GM21737 (cell line): Measurements from ENCODE around the gene PACRG.

Experiments
- ATAC-seq: cut with Tn5 transposase; IDR thresholded peaks from one replicate; pipeline ENCODE4 v1.9.1; 2021; ENCODE audit warnings: mild to moderate bottlenecking, moderate library complexity; ENCODE audit not compliant: unreplicated experiment

Gene PACRG

DNA sequence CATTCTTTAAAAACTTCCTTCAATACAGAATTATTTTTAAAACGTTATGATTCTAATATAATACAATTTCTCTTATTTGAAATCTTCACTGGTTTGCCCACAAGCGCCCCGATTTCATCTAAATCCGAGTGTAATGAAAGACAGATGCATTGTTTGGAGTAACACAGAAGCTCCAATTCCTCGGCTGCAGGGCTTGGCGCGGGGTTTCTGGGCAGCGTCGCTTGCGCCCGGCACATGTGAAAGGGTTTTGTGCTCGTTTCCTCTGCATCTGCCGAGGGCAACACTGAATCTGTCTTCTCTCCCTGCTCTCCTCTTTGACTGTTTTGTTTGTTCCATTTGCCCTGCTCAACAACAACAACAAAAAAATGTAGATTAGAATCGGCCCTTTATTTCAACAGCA lies 438.1 kb downstream of the PACRG start:
- no peak for ATAC-seq

DNA sequence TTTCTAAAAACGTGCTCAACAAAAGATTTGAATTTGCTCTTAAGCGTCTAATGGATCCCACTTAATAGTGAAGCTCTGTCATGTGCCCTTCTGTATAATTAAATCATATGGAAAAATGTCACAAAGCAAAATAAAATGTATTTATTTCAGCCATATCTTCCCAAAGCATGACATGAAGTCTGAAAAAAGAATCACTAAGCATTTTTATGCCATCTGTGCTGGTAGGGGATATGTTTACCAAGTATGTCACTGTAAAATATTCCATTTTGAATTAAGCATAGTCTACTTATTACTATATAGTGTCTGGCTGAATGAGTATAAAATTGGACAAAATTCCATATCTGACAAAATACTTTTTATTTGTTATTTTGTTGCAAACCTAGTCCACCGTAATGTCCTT lies 438.7 kb downstream of the PACRG start:
- ATAC-seq, result no peak

DNA sequence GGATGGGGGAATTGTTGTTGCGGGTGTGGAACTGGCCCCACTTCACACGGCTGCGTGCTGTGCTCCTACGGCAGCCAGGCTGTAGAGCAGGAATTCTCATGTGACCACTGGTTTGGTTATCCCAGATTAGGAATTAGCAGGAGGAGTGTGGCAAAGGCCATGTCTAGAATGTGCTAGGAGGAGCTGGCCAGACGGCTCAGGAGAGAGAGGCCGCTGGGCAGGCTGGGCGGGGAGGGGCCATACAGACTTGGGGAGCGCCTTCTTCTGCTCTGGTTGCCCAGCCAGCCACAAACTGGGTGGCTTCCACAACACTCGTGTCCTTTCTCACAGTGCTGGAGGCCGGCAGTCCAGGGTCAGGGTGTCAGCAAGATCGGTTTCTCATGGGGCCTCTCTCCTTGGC lies 441.7 kb downstream of the PACRG start:
- ATAC-seq, result no peak

DNA sequence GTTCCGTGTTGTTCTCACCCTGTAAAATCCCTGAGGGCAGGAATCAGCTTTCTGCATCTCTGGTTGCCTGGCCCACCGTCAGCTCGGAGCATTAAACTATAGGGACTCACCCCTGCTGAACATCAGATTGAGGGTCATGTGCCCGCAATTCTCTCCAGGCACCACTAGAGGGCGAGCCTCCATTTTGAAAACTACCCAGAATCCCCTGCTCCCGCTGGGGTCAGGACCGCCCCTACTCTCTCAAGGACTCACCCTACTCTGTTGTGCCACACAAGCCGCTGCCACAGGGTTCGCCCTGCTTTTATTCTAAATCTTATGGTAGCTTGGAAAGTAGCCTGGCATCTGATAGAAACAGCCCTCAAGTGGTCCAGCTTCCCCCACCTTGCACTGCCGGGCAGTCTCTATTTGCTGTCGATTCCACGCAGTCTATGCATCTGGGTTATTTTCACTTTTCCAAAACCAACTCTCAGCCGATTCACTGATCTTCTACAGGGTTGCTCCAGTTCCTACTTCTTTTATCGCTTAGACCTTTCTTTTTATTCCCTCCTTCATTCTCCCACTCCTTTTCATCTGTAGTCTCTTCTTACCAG lies 442.6 kb downstream of the PACRG start:
- peak; percentile 64 for ATAC-seq

DNA sequence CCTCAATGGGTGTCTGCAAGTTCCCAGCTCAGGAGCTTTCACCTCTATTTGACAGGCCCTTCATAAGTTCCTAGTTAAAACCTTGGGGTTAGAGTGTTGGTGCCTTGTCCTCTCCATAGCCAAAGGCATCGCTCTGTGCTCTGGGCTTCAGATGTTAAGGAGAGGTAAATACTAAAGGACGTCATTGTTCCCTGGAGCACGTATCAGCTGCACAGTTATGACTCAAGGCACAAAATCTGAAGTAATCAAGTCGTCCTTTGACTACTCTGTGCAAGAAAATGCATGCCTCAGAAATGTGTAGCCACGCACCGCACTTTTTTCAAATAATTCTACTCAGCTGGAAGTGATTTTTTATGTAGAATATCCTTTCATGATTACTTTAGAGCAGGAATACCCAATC lies 446.0 kb downstream of the PACRG start:
- ATAC-seq, result no peak

DNA sequence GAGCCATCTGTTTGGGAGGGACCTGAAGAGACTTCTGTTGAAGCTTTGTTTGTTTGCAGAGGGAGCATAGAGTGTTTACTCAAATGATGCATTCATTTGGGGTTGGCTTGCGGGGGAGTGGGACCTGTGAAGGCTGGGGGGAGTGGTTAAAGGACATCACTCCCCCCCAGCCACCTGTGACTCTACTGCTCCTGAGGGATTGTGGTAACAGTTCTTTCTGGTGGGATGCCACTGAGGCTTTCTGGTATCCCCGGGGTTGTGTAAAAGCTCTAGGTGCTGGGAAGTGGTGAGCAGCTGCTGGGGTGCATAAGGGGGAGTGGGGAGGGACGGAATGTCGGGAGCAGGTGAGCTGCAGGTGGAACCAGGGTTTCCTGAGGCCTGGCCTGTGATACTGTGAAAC lies 447.5 kb downstream of the PACRG start:
- ATAC-seq, result no peak

DNA sequence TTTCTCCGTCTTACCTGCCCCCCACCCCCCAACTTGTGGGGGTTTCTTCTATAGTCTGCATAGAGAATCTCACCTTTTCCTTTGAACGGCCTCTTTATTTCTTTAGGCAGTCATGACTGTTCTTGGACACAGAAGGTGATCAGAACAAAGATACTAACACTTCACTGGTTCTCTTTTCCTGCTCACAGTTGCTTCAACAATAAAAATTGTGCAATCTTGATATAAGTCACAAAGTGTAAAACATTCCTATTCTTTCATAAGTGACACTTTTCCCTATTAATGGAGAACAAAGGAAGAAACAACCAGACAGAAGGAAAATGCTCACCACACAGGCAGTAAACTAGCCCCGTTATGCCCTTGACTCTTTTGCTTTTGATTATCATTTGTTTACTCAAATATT lies 448.3 kb downstream of the PACRG start:
- no peak for ATAC-seq

DNA sequence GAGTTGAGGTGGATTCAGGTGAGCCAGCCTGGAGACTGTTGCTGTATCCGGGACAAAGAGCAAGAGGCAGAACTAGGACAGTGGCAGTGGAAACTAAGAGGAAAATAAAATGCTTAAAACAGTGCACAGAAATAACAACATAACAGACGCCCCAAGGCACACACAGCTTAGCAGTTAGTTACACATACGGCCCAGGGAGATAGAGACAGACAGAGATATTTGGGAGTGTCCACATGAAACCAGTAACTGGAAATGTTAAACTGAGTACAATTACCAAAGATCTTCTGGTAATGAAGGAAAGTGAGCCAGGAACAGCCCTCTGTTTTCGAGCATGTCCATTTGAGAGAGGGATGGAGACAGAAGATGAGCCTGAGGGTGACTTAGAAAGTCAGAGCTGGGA lies 449.2 kb downstream of the PACRG start:
- ATAC-seq, result no peak

DNA sequence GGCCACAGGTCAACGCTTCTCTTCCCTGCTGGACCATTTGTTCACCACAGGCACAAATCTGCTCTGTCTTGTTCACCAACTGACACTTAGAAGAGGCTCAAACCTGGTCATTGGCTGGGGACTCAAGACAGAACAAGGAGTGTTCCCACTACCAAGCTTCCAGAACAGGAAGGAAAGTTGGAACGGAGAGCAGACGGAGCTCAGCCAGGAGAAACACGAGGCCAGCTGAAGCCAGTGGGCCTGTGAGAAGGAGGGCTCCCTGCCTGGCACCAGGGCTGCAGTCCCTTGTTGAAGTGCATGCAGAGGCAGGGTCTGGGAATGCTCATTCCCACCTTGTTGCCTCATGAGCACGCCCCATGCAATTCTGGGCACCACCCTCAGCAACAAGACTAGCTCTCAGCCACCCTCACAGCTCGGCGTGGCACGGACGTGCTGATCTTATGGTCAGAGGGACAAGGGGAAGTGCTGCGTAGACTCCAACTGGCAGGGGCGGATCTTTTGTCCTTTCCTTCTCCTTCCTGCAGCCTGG lies 450.2 kb downstream of the PACRG start:
- no peak for ATAC-seq

DNA sequence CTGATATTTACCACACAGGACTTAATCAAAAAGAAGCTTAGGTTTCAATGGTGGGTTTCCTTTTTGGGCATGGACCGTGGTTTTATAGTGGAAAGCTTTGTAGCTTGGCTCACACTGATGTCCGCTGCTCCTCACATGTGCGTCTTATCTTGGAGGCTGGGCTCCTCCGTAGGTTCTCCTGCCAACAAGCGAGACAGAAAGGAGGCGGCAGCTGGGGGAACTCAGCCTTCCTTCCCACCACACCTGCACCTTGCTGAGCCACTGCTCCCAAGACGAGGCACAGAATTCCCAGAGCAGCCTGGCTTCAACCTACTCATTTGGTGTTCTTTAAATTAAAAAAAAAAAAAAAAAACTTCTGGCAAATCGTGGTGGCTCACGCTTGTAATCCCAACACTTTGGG lies 451.3 kb downstream of the PACRG start:
- no peak for ATAC-seq

DNA sequence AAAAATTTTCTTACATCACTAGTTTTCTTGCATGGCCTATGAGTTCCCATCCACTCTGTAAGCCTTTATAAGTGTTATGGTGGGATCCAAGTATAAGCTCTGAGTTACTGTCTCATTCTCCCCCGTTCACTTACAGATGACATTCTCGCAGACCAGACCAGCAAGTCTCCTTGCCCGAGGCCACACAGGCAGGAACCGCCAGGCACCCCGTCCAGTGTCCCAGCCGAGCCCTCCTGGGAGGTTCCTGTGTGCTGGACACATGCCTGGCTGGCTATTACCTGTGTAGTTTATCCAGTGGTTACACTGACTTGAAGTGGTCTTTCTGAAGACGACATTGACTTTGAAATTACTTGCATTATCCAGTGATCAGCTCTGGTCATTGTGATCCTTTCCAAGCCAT lies 451.9 kb downstream of the PACRG start:
- ATAC-seq, result no peak

DNA sequence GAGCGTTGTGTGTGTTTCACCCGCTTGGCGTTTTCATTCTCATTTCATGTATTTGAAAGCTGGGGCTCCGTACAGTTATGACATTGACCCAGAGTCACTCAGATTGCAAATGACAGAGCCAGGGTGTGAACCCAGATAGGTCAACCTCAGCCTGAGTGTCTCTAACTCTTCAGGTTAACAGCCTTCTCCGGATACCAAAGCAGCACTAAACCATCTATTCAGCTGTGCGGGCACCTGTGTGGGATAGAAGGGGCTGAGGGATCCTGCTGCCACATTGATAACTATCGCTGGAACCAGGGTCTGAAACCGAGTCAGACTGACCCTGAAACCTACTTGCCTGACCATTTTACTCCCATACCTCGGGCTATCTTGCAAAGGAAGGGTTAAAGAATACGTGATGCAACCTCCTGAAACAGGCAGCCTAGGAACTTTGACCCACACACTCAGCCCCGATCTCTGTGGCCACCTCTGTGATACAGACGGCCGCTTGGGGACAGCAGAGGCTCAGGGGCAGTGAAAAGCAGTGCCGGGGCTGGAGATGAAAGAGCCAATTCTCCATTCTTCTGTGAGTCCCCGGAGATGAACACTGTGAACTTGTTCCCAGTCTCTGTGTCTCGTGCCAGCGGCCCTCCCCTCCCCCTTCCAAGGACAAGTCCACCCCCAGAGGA lies 453.2 kb downstream of the PACRG start:
- no peak for ATAC-seq

DNA sequence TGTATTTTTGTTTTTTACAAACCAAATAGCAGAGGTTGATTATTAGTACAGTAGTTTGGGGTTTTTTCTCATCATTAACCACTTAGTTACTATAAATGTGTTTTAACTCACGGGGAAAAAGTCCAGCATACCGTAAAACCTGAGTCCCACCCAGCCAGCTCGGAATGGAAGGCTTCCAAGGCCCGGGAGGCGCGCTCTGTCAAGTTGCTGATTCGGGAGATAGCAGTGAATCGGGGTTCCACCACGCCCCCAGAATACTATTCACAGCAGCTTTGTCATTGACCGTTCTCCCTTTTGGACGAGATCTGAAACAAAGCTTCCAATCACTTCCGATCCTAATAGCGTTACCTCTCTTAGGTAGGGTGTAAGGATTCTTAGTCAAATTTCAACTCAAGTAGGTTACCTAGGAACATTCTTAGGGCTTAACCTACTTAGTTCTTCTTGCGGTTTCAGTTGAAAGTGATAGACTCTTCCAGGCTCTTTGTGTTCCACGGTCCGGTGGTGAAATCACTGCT lies 453.9 kb downstream of the PACRG start:
- ATAC-seq, result no peak

DNA sequence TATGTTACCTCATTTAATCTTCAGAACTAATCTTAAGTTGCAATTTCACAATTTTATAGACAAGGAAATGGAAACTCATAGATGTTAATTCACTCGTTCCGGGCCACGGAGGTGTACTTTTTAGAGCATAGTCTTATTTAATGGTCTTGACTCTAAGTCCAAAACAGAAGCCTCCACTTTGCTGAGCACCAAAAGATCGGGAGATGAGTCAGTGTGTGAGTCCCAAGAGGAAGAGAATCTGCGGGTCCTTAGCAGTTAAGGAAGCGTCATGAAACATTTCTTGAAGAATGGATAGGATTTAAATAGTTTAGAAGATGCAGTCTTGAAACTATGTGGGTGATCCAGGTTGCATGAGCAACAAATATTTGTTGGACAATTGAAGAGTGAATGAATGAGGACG lies 454.9 kb downstream of the PACRG start:
- no peak for ATAC-seq

DNA sequence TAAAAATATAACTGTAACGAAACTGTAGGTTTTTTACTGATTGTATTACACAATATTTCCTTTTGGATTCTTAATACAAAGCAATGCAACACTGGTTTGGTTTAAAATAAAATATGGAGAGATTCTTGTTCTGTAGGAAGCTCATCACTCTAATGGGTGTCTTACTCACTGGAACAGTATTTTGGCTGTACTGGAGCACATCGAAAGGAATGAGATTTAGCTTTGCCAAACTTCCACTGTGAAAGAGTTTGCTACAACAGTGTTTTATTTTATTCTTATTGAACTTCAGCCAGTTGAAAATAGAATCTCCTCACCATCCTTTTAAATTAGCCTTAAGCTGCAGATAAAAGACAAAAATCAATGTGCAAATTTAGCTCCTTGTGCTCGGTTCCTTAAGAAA lies 456.0 kb downstream of the PACRG start:
- ATAC-seq, result no peak

DNA sequence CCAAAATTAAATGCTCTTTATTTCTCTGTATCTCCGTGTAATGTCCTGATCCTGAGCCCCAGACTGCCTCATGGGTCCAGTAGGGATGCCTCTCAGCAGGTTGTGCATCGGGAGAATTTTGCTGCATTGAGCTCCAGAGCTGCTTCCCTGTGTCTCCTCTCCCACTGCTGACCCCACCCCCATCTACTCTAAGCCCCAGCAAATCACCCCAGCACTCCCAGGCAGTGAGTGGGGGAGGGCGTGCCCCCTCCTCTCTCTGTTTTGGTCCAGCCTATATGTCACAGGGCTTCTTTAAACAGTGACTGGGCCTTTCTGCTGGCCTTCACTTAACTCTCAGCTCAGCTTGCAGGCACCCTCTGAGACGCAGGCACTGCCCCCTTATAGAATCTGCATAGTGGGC lies 458.0 kb downstream of the PACRG start:
- no peak for ATAC-seq

DNA sequence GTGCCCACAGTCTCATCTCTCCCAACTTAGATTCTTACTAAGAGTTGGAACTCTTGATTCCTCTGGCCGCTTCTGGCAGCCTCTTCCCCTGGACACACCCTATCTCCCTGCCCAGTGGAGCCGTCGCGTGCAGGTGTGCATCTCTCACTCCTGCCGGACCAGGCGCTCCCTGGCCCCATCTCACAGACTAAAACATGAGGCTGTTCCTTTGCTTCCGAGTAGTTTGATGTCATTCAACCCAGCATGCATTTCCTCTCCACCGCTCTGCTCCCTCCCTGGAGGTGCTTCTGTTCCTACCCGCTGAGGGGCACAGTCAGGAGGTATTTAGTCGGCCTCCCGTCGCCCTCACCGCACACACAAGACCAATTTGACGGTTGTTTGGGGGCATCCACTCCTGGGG lies 458.8 kb downstream of the PACRG start:
- no peak for ATAC-seq

DNA sequence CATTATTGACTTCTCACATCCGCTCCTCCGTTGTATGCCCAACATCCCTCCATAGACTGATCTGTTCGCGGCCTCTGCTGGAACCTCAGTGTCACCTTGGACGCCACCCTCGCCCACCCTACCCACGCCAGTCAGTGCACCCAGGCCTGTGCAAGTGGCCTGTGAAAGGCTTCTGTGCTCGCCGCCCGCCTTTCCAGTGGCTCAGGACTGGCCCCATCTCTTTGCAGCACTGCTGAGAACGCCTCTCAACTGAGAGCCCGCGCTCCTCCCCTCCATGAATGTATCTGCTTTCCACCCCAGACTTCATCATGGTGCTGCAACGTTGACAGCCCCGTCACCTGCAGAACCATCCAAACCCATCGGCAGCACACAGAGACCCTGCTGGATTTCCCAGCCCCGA lies 459.4 kb downstream of the PACRG start:
- no peak for ATAC-seq

DNA sequence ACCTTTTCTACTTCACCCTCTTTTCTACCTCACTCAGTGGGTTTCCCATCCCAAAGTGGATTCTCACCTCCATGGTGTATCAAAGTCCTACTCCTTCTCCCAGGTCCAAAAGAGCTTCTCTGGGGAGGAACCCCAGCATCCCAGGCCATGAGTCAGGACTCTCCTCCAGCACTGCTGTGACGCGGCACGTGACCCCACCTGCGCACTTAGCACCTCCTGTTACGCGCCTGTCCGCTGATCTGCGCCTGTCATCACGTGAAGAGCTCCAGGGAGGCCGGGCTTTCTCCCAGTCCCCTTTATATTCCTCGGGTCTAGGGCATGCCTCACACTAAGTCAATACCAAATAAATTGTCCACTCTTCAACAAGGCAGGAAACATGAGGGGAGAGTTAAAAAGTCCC lies 459.8 kb downstream of the PACRG start:
- ATAC-seq, result no peak

DNA sequence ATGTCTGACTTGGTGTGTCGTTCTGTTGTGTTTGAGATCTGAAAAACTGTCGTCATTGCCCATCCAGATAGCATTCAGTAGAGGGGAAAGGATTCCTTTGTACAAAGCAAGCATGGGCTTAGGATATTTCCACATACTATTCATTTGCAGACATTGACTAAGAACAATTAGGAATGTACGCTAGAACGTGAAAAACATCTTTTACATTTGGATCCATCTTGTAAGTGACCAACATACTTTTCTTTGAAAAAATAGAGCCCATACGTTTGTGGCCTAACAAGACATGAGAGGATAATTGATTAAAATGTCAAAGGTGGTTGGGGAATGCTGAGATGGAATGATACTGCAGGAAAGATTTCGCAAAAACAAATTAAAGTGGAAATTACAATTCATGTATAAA lies 461.0 kb downstream of the PACRG start:
- no peak for ATAC-seq

DNA sequence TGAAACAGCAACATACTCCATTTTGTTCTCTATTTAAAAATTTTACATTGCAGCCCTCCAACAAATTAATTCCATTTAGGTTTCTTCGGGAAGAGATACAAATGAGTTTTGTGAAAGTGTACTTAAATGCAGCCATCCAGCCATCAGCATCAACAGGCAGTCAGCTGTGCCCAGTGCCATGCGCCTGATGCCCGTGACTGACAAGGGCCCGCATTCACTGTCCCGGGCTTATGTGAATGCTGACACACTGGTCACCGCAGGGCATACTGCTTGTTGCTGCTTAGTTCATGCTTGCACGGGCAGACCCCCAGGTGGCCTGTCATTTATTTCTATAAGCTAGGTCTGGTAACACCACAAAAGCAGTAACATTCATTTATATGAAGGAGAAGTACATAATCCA lies 461.8 kb downstream of the PACRG start:
- ATAC-seq, result no peak

DNA sequence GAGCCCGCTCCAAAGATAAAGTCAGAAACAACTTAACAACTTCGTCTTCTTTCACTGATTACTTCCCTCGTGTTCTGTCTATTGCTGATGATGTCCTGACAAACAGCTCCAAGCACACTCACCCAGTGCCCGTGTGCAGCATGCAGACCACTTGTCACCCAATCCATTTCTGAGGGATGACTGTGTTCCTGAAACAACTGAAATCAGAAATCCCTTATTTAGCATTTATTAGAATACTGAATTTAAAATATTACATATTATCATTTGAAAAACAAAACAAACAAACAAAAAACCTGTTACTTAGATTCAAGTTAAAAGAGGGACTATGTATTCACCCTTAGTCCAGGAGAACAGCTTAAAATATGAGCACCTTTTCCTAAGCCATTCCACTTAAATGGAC lies 463.0 kb downstream of the PACRG start:
- ATAC-seq, result no peak
